ENCODE results near the gene VPS13D.

The VPS13D gene

DNA sequence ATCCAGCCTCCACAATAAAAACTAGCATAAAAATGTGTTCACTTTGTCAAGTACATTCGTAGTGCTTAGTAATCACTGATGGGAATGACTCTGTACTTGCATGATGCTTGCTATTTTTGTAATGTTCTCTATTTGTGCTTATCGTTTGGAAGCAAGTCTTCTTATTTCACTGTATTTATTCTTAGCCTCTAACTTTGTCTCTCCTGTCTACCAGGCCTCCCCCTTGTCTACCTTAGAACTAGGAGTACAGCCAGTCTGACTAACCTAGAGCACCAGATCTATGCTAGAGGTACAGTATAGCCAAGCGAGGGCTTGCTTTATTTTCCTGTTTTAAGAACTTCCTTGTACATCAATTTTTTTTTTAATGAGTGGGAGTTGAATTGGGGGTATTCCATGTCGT, 108.2 kb downstream of the VPS13D start:
- no peak for TF ChIP-seq CTCF (IDR thresholded peaks at IDR 0.05; ENCODE audit: low read depth, low read length)

GRCh38 chr1:12338823-12339222, 109.0 kb downstream of the VPS13D start:
- TF ChIP-seq CTCF (IDR thresholded peaks at IDR 0.05; ENCODE audit: low read depth, low read length) = no peak
- H3K4me3 ChIP-seq (ENCODE audit: low read depth, low read length) = no peak overlapping the region

More for the DNA sequence above, 108.2 kb downstream of the VPS13D start:
- H3K4me3 ChIP-seq (ENCODE audit: low read depth, low read length) = no peak overlapping the region

GRCh38 chr1:12339396-12339795, 109.6 kb downstream of the VPS13D start:
- no peak overlapping the region for H3K4me3 ChIP-seq (ENCODE audit: low read depth, low read length)
- no peak for TF ChIP-seq CTCF (IDR thresholded peaks at IDR 0.05; ENCODE audit: low read depth, low read length)

DNA sequence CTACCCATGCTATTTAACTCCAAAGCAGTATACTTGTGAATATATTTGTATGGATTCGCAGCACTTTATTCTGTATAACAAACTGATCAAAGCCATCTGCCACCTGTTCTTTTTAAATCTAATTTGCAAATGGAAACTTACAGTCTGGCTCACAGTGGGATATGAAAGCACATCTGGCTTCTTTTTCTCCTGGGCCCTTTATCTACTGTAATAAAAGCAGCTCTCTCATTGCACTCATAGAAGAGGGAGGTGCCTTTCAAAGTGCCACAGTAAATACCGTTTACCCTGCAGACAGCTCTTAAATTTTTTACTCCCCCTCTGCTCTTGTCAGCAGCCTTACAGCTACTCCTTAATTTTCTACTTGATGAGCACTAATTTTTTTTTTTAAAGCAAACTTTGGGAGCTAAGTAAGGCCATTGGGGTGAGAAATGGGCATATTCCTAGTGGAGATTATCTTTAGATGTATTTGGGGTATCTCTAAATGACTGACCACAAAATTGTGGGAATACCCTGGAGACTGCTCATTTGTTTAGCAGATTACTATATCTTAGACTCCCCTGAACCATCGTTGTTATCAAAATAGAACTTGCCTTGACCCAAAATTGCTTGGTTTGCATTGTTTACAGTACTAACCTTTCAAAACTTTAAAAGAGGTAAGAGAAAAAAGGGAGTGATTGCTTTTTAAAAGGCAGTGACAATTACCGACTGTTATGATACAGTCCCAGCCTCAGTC, 110.1 kb downstream of the VPS13D start:
- TF ChIP-seq CTCF (IDR thresholded peaks at IDR 0.05; ENCODE audit: low read depth, low read length) = no peak
- H3K4me3 ChIP-seq (ENCODE audit: low read depth, low read length) = no peak overlapping the region

DNA sequence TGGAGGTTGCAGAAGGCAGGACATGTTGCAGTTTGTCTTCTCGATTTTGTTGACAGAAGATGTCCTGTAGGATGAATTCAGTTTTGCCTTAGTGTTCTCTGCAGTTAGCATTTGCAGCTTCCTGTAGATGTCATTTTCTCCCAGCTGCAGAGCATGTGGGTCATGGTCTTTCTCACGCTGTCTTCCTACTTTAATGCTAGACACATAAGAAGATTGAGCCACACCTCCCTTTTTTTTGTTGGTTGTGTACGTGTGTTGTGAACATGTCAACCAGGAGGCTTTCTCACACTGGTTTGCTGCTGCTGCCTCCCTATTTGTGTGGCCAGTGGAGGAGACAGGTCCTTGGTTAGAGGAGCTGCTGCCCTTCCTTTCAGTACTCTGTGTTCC, 110.7 kb downstream of the VPS13D start:
- no peak overlapping the region for H3K4me3 ChIP-seq (ENCODE audit: low read depth, low read length)
- TF ChIP-seq CTCF (IDR thresholded peaks at IDR 0.05; ENCODE audit: low read depth, low read length) = no peak

DNA sequence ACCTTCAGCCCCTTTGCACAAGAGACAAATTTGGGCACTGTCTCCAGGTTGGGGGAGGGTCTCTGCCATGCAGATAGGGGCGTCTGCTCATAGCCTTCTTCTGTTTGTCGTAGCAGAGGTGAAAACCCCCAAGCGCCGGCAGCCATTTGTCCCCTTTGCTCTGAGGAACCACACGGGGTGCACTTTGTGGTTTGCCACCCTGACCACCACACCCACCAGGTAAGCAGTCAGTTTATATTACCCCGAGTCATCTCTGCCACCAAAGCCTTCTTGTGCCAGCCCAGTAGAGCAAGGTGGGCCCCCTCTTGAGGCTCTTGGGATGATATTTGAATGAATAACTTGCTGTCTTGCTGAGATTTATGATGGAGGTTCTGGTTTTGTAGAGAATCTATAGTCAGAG, 111.8 kb downstream of the VPS13D start:
- H3K4me3 ChIP-seq (ENCODE audit: low read depth, low read length) = no peak overlapping the region
- TF ChIP-seq CTCF (IDR thresholded peaks at IDR 0.05; ENCODE audit: low read depth, low read length) = no peak

GRCh38 chr1:12342401-12343003, 112.7 kb downstream of the VPS13D start:
- H3K4me3 ChIP-seq (ENCODE audit: low read depth, low read length) = no peak overlapping the region
- TF ChIP-seq CTCF (IDR thresholded peaks at IDR 0.05; ENCODE audit: low read depth, low read length) = no peak
